Right lobe of liver (tissue), 6 donors: ENCODE results near the gene C16orf86. TPM values are rescaled to one million over a fixed set of nuclear protein-coding genes. Genes with fewer than 3 reads are reported as not detected.
A peak's percentile ranks its signal among the peaks of the same experiment; 100 is the strongest.

Experiments used
- ATAC-seq, 4 donors: fragments of 200-7000 bp; cut with Tn5 transposase; one replicate each; pipeline ENCODE4 v1.9.1; 2020; ENCODE audit warnings: mild to moderate bottlenecking in 4 of 4, moderate library complexity in 4 of 4
- DNase-seq, 3 donors: peaks; one replicate each; pipeline ENCODE4 v3.0.0-alpha.2; 2020
- H3K27ac ChIP-seq, 3 donors: fragments of 200-600 bp; one replicate each; pipeline ENCODE4 v1.8.0; 2022
- H3K27me3 ChIP-seq, 2 donors: fragments of 200-600 bp; one replicate each; pipeline ENCODE4 v1.8.0; 2022
- H3K36me3 ChIP-seq, 4 donors: fragments of 200-600 bp; sonication (generic) in 1 of 4; one replicate each; pipeline versions ENCODE4 v1.5.1 to v1.8.0; 2017 to 2022; ENCODE audit warnings: control low read depth in 1 of 4
- H3K4me1 ChIP-seq, 4 donors: fragments of 200-600 bp; sonication (generic) in 1 of 4; one replicate each; pipeline versions ENCODE4 v1.5.1 to v1.8.0; 2017 to 2022; ENCODE audit warnings: control low read depth in 1 of 4
- H3K4me3 ChIP-seq, 3 donors: fragments of 200-600 bp; one replicate each; pipeline ENCODE4 v1.8.0; 2022
- H3K9me3 ChIP-seq, 4 donors: fragments of 200-600 bp; sonication (generic) in 1 of 4; one replicate each; pipeline versions ENCODE4 v1.5.1 to v1.8.0; 2017 to 2022; ENCODE audit warnings: control low read depth in 1 of 4
- CTCF ChIP-seq, 4 donors: fragments of 200-600 bp in 3 of 4; fragments of 450-650 bp in 1 of 4; IDR thresholded peaks; one replicate each; pipeline versions ENCODE4 v1.5.1 to v1.8.0; 2016 to 2022; ENCODE audit warnings: antibody characterized with exemption in 4 of 4, mild to moderate bottlenecking in 2 of 4
- POLR2A ChIP-seq: fragments of 450-650 bp; IDR thresholded peaks from one replicate; pipeline ENCODE4 v1.6.1; 2017; ENCODE audit warnings: antibody characterized with exemption, mild to moderate bottlenecking
- WGBS: methylation state at CpG from one replicate; pipeline ENCODE4 v1.1.6; 2018; ENCODE audit warnings: low coverage, low lambda C conversion rate; ENCODE audit not compliant: insufficient coverage; ENCODE audit errors: missing lambda C conversion rate; 5-methylcytosine and 5-hydroxymethylcytosine counted together
- intact Hi-C, 2 donors: fragments of 100-400 bp; cut with DNase I; formaldehyde crosslinking; loops; one replicate each; pipeline versions ENCODE4 v1.11.2 to v1.14.1; 2022
- total RNA-seq, 6 experiments: library from RNA; depleted of rRNA in 2 of 6; stranded (reverse); fragments of >200 nt in 2 of 6; fragmentation: NEBNext Ultra II Directional in 3 of 6; extraction: Animal tissue kit (Norgen Biotek cat#: 25700) in 3 of 6; gene quantifications; one replicate each; pipeline versions ENCODE4 v1.1.0 to v1.2.4, GENCODE V29; 2016 to 2023
- donor health status: DM: no; HTN: yes; CAD: no.
- donor health status: DM: no; HTN: no; CAD: no.
- donor health status: DM: no; HTN: no; CAD: no.
- donor health status: DM: no; HTN: yes; CAD: no.
- donor health status: DM: no; HTN: yes; CAD: no.

C16orf86 gene
- total RNA-seq, 6 experiments from 2014 or later, result 1.4 to 4.3 (median 2.5) TPM

- intact Hi-C loops, result loop anchor here (10.0 kb wide), 2 partner anchors 50 to 130 kb away; partner anchors contain the start of genes RANBP10 (in 1 of the 2) and TSNAXIP1 (in 1 of the 2)
- no peak for TF ChIP-seq CTCF (IDR thresholded peaks at IDR 0.05)
- no peak for TF ChIP-seq POLR2A
- ATAC-seq (peak; percentile 15 to 51 (median 38)), DNase-seq (peak; percentile 55 to 83 (median 73))
- H3K27ac ChIP-seq, result peak overlapping the region; percentile 84 to 92 (median 86)
- H3K27me3 ChIP-seq, result no peaks in the 10 kb centered on the region
- WGBS, result 58% methylated on average over 6 of the region's 28 CpGs
- H3K36me3 ChIP-seq, result no peaks in the 10 kb centered on the region
- no peak overlapping the region for H3K4me3 ChIP-seq
- H3K9me3 ChIP-seq, result no peaks in the 10 kb centered on the region
- H3K4me1 ChIP-seq, result peaks cover 0 to 65% (median 31%) of the 10 kb centered on the region in 4 donors
These were observed 8.4 kb downstream of the C16orf86 start for GRCh38 chr16:67674851-67675578.

GRCh38 chr16:67675579-67675935, 8.9 kb downstream of the C16orf86 start:
- Histone ChIP-seq H3K9me3 (no peaks in the 10 kb centered on the region), H3K4me1 (peaks cover 0 to 65% (median 31%) of the 10 kb centered on the region in 4 donors), H3K4me3 (no peak overlapping the region), H3K27me3 (no peaks in the 10 kb centered on the region), H3K27ac (peak overlapping the region in 1 of 3 donors; percentile 84), H3K36me3 (no peaks in the 10 kb centered on the region)
- intact Hi-C loops, result loop anchor here (10.0 kb wide), 2 partner anchors 49 to 129 kb away; partner anchors contain the start of genes RANBP10 (in 1 of the 2) and TSNAXIP1 (in 1 of the 2)
- ATAC-seq, result no peak
- no peak for DNase-seq
- WGBS, result no CpG with 5 or more reads among the region's 17 CpGs
- no peak for TF ChIP-seq CTCF (IDR thresholded peaks at IDR 0.05)
- TF ChIP-seq POLR2A, result no peak

DNA sequence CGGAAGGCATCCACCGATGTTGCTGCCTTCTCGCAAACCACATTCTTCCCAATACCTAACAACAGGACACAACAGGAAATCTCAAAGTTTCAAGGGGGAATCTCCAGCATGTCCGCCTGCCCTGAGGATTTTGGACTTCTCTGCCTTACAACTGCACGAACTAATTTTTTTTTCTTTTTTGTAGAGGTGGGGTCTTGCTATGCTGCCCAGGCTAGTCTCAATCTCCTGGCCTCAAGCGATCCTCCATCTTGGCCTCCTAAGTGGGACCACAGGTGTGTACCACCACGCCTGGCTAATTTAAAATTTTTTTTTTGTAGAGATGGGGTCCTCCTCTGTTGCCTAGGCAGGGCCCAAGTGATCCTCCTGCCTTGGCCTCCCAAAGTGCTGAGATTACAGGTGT, 9.4 kb downstream of the C16orf86 start:
- Histone ChIP-seq H3K27ac (peak overlapping the region in 2 of 3 donors; percentile 12 to 25), H3K36me3 (peaks cover 0 to 3% (median 0%) of the 10 kb centered on the region in 4 donors), H3K4me3 (no peak overlapping the region), H3K4me1 (peaks cover 0 to 65% (median 31%) of the 10 kb centered on the region in 4 donors), H3K27me3 (no peaks in the 10 kb centered on the region), H3K9me3 (no peaks in the 10 kb centered on the region)
- DNase-seq (no peak), ATAC-seq (no peak)
- 96% methylated on average over 4 of the region's 7 CpGs for WGBS
- intact Hi-C loops, result loop anchor here (10.0 kb wide), 2 partner anchors 49 to 129 kb away; partner anchors contain the start of genes RANBP10 (in 1 of the 2) and TSNAXIP1 (in 1 of the 2)
- TF ChIP-seq POLR2A (no peak), CTCF (IDR thresholded peaks at IDR 0.05) (no peak)

DNA sequence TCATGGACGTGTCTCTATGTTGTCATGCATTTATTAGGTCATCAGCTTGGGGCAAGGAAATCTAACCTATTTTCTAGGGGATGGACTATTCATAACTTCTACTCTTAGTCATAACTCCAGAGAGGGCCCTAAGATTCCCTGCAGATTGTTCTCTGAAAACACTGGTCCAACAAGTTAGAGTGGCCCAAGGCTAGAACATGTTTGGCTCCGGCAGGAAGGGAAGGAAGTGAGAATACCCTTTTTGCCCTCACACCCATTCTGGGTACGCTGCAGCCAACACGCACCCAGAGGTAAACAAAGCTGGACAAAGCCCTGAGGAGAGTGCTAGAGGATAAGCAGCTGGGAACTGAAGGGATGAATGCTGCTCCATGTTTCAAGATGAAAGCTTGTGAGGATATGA, 9.9 kb downstream of the C16orf86 start:
- peaks cover 0 to 65% (median 31%) of the 10 kb centered on the region in 4 donors for H3K4me1 ChIP-seq
- peak overlapping the region in 2 of 3 donors; percentile 12 to 25 for H3K27ac ChIP-seq
- no peaks in the 10 kb centered on the region for H3K27me3 ChIP-seq
- no peak for TF ChIP-seq CTCF (IDR thresholded peaks at IDR 0.05)
- no peak for TF ChIP-seq POLR2A
- H3K9me3 ChIP-seq, result no peaks in the 10 kb centered on the region
- 43% methylated on average over 4 of the region's 4 CpGs for WGBS
- peaks cover 0 to 3% (median 0%) of the 10 kb centered on the region in 4 donors for H3K36me3 ChIP-seq
- DNase-seq (peak in 1 of 3 donors; percentile 28), ATAC-seq (no peak)
- intact Hi-C loops, result loop anchor here (10.0 kb wide), 2 partner anchors 48 to 128 kb away; partner anchors contain the start of genes RANBP10 (in 1 of the 2) and TSNAXIP1 (in 1 of the 2)
- no peak overlapping the region for H3K4me3 ChIP-seq
